ENCODE data around the gene TCOF1. TPM values are rescaled to one million over a fixed set of nuclear protein-coding genes. Genes with fewer than 3 reads are reported as not detected.

TCOF1 gene
- total RNA-seq, 4 donors from 2014 or later: 27.4 to 46.0 (median 36.3) TPM

GRCh38 chr5:150316320-150316719, 41.2 kb upstream of the TCOF1 start:
- Histone ChIP-seq H3K4me3 (no peak overlapping the region), H3K4me1 (peaks cover 2 to 32% (median 24%) of the 10 kb centered on the region in 4 donors), H3K27ac (replicated peaks in 1 of 4) (no peak overlapping the region), H3K36me3 (no peaks in the 10 kb centered on the region), H3K27me3 (no peaks in the 10 kb centered on the region), H3K9me3 (no peaks in the 10 kb centered on the region)
- TF ChIP-seq CTCF (IDR thresholded peaks at IDR 0.05): no peak
- TF ChIP-seq EP300 (IDR thresholded peaks at IDR 0.05): no peak
- TF ChIP-seq POLR2AphosphoS5 (IDR thresholded peaks at IDR 0.05): no peak
- no peak for TF ChIP-seq POLR2A (IDR thresholded peaks at IDR 0.05; ENCODE audit: low read depth)
- intact Hi-C loops (cut with DNase I): no loop called here
- WGBS: 91% methylated on average over 3 of the region's 3 CpGs
- no peak for DNase-seq (ENCODE audit: extremely low spot score)

- 74% methylated on average over 9 of the region's 11 CpGs for WGBS
- peaks cover 2 to 32% (median 24%) of the 10 kb centered on the region in 4 donors for H3K4me1 ChIP-seq
- H3K4me3 ChIP-seq: no peak overlapping the region
- no peak for DNase-seq (ENCODE audit: extremely low spot score)
- intact Hi-C loops (cut with DNase I): no loop called here
- no peaks in the 10 kb centered on the region for H3K36me3 ChIP-seq
- H3K27me3 ChIP-seq: no peaks in the 10 kb centered on the region
- peak overlapping the region in 1 of 4 donors; percentile 23 for H3K27ac ChIP-seq (replicated peaks in 1 of 4)
- TF ChIP-seq EP300 (IDR thresholded peaks at IDR 0.05) (no peak), CTCF (IDR thresholded peaks at IDR 0.05) (no peak), POLR2A (IDR thresholded peaks at IDR 0.05; ENCODE audit: low read depth) (no peak), POLR2AphosphoS5 (IDR thresholded peaks at IDR 0.05) (no peak)
- H3K9me3 ChIP-seq: no peaks in the 10 kb centered on the region
These were observed 40.2 kb upstream of the TCOF1 start for GRCh38 chr5:150317048-150318003.

- Histone ChIP-seq H3K9me3 (no peaks in the 10 kb centered on the region), H3K27me3 (no peaks in the 10 kb centered on the region), H3K4me1 (peaks cover 2 to 27% (median 19%) of the 10 kb centered on the region in 4 donors), H3K27ac (replicated peaks in 1 of 4) (no peak overlapping the region), H3K4me3 (no peak overlapping the region), H3K36me3 (no peaks in the 10 kb centered on the region)
- no peak for DNase-seq (ENCODE audit: extremely low spot score)
- intact Hi-C loops (cut with DNase I): no loop called here
- WGBS: 81% methylated on average over 6 of the region's 9 CpGs
- no peak for TF ChIP-seq POLR2AphosphoS5 (IDR thresholded peaks at IDR 0.05)
- TF ChIP-seq CTCF (IDR thresholded peaks at IDR 0.05): no peak
- no peak for TF ChIP-seq POLR2A (IDR thresholded peaks at IDR 0.05; ENCODE audit: low read depth)
- TF ChIP-seq EP300 (IDR thresholded peaks at IDR 0.05): no peak
These were observed 38.6 kb upstream of the TCOF1 start for GRCh38 chr5:150318613-150319483.

GRCh38 chr5:150319484-150319790, 38.1 kb upstream of the TCOF1 start:
- no peaks in the 10 kb centered on the region for H3K27me3 ChIP-seq
- DNase-seq (ENCODE audit: extremely low spot score): no peak
- H3K4me3 ChIP-seq: no peak overlapping the region
- peak overlapping the region in 1 of 4 donors; percentile 29 for H3K27ac ChIP-seq (replicated peaks in 1 of 4)
- intact Hi-C loops (cut with DNase I): no loop called here
- no peaks in the 10 kb centered on the region for H3K36me3 ChIP-seq
- peaks cover 2 to 21% (median 15%) of the 10 kb centered on the region in 4 donors for H3K4me1 ChIP-seq
- H3K9me3 ChIP-seq: no peaks in the 10 kb centered on the region
- TF ChIP-seq POLR2A (IDR thresholded peaks at IDR 0.05; ENCODE audit: low read depth) (no peak), CTCF (IDR thresholded peaks at IDR 0.05) (no peak), POLR2AphosphoS5 (IDR thresholded peaks at IDR 0.05) (no peak), EP300 (IDR thresholded peaks at IDR 0.05) (no peak)
- 95% methylated on average over 6 of the region's 6 CpGs for WGBS

Data from esophagus muscularis mucosa (tissue), 4 donors.